ENCODE results near the gene GFOD2.

The GFOD2 gene

DNA sequence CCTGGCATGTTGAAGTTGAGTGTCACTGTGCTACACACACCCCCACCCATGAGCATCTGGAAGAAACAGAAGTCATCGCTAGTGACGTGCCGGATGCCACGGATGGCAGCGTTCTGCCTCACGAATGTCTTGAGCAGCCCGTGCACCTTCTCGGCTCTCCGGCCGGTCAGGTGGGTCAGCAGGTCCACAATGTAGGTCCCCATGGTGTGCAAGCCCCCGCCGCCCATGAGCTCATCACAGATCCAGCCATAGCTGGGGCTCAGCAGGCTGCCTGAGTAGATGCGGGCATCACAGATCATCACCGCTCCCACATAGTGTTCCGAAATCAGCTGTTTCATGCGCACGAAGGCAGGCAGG lies 43.6 kb downstream of the GFOD2 start:
- Histone ChIP-seq H3K27me3 (ENCODE audit: control insufficient read depth in 1 of 2, insufficient read depth in 2 of 2, low read length in 2 of 2) (no peaks in the 10 kb centered on the region), H3K4me3 (ENCODE audit: low read depth in 1 of 2, low read length in 2 of 2) (no peak overlapping the region), H3K9ac (ENCODE audit: low read depth in 1 of 2, low read length in 2 of 2) (no peak overlapping the region), H3K27ac (ENCODE audit: low read depth, low read length) (no peak overlapping the region), H3K9me3 (ENCODE audit: control insufficient read depth in 1 of 2, low read length in 2 of 2) (no peaks in the 10 kb centered on the region), H3K36me3 (ENCODE audit: control insufficient read depth in 1 of 2, insufficient read depth in 2 of 2, low read length in 2 of 2) (peaks cover 0 to 8% of the 10 kb centered on the region in 2 donors), H3K4me1 (ENCODE audit: control insufficient read depth in 1 of 2, insufficient read depth in 2 of 2, low read length in 2 of 2) (peaks cover 18 to 21% of the 10 kb centered on the region in 2 donors)

DNA sequence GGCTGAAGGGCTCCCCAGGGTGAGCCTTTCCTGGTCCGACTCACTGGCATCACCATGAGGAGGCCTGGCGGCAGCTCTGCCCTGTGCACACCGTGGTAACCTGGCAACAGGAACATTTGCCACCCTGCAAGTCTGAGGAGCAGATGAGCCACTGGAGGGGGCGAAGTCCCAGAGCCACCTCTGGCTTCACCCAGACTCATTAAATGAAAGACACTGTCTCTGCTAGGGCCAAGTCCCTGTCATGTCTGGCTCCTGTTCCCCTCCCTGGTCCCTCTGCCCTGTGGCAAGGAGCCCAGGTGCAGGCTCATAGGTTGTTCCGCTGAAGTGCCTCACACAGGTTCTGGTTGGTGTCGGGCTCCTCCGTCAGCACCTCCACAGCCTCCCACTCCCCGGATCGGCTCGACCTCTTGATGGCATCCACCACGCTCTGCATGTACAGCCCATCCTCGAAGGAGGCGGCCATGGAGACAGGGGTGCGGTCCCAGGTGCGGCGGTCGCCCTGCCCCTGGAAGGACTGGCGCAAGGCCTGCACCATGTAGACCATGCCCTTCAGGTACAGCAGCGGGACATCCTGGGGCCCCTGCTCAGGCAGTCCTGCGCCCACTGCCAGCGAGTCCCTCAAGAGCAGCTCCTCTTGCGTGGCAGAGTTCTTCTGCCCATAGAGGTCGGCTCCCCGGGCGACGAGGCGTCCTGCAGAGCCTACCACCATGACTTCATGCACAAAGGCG lies 44.1 kb downstream of the GFOD2 start:
- H3K9me3 ChIP-seq (ENCODE audit: control insufficient read depth in 1 of 2, low read length in 2 of 2), result no peaks in the 10 kb centered on the region
- no peak overlapping the region for H3K27ac ChIP-seq (ENCODE audit: low read depth, low read length)
- H3K4me3 ChIP-seq (ENCODE audit: low read depth in 1 of 2, low read length in 2 of 2), result no peak overlapping the region
- no peak overlapping the region for H3K9ac ChIP-seq (ENCODE audit: low read depth in 1 of 2, low read length in 2 of 2)
- no peaks in the 10 kb centered on the region for H3K27me3 ChIP-seq (ENCODE audit: control insufficient read depth in 1 of 2, insufficient read depth in 2 of 2, low read length in 2 of 2)
- H3K4me1 ChIP-seq (ENCODE audit: control insufficient read depth in 1 of 2, insufficient read depth in 2 of 2, low read length in 2 of 2), result peaks cover 18 to 21% of the 10 kb centered on the region in 2 donors
- H3K36me3 ChIP-seq (ENCODE audit: control insufficient read depth in 1 of 2, insufficient read depth in 2 of 2, low read length in 2 of 2), result peaks cover 0 to 8% of the 10 kb centered on the region in 2 donors

DNA sequence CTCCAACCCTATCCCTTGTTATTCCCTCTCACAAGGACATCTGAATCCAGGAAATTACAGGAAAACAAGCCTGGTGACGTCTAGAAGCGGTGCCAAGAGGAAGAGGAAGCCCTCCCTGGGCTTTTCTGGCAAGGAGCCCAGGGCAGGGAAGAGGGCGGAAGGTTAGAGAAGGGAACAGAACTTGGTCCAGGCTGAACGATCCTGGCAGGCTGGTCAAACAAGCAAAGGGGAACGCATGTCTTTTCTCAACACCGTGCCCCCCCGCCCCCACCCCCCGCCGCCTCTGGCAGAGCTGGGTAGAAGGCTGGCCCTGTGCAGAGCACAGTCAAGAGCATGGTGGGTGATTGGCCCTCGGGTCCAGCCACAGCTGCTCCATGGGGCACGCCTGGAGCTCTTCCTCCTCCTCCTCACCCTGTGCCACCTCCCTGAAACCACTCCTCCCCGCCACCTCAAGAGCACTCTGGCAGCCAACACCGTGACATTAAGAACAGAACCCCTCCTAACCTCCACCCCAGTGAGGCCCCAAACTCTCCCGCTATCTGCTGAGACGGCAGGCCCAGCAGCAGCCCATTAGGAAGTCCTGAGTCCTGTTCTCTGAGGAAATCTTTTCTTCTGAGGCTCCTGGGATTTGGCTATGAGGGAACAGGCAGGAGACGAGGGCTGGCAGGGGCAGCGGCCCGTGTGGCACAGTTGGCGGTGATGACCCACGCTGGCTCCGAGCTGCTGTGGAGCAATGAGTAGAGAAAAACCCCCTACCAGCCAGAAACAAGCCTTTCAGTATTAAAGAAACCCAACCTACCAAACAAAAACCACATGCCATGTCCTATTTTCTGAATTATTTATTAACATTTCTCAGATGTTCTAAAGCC lies 45.2 kb downstream of the GFOD2 start:
- no peaks in the 10 kb centered on the region for H3K9me3 ChIP-seq (ENCODE audit: control insufficient read depth in 1 of 2, low read length in 2 of 2)
- peak overlapping the region in 1 of 2 donors; percentile 31 for H3K9ac ChIP-seq (ENCODE audit: low read depth in 1 of 2, low read length in 2 of 2)
- no peak overlapping the region for H3K4me3 ChIP-seq (ENCODE audit: low read depth in 1 of 2, low read length in 2 of 2)
- peaks cover 18 to 21% of the 10 kb centered on the region in 2 donors for H3K4me1 ChIP-seq (ENCODE audit: control insufficient read depth in 1 of 2, insufficient read depth in 2 of 2, low read length in 2 of 2)
- H3K27me3 ChIP-seq (ENCODE audit: control insufficient read depth in 1 of 2, insufficient read depth in 2 of 2, low read length in 2 of 2), result no peaks in the 10 kb centered on the region
- H3K36me3 ChIP-seq (ENCODE audit: control insufficient read depth in 1 of 2, insufficient read depth in 2 of 2, low read length in 2 of 2), result peaks cover 0 to 8% of the 10 kb centered on the region in 2 donors
- H3K27ac ChIP-seq (ENCODE audit: low read depth, low read length), result peak overlapping the region; percentile 24

DNA sequence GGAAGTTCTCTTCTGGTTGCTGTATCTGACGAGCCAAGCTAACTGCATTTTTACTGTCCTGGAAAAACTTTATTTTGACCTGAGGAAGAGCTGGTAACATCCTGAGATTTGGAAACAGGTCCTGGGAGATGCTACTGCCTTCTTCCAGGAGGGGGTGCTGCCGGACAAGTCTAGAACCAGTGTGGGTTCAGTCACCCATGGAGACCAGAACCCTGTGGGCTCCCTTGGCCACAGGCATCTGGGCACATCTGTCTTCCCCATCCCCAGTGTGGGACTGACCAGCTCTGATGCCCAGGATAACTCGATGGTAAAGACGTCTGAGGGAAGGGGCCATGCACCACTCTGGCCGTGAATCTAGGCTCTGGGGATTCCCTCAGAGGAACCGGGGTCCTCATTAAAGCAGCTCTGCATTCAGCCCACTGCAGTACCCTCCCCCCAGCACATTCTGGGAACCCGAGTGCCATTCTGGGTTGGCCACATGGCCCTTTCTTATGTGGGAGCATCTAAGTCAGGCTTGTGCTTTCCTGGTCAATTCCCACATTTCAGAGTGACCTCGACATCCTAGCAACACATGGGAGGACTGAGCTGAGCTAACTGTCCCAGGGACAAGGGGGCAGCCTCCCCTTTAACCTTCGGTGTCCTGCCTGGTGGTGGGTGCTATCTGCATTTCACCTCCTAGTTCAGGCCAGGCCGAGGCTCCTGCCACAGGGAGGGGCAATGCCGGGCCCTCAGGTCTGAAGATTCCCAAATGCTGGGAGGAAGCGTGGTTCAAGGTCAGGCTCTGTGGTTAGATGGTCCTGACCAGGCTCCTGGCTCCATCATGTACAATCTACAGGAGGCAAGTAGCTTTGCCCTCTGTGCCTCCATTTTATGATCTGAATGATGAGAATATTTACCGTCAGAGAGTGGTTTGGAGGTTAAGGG lies 46.1 kb downstream of the GFOD2 start:
- H3K27ac ChIP-seq (ENCODE audit: low read depth, low read length), result peak overlapping the region; percentile 68
- no peak overlapping the region for H3K4me3 ChIP-seq (ENCODE audit: low read depth in 1 of 2, low read length in 2 of 2)
- H3K9me3 ChIP-seq (ENCODE audit: control insufficient read depth in 1 of 2, low read length in 2 of 2), result no peaks in the 10 kb centered on the region
- H3K4me1 ChIP-seq (ENCODE audit: control insufficient read depth in 1 of 2, insufficient read depth in 2 of 2, low read length in 2 of 2), result peaks cover 21 to 22% of the 10 kb centered on the region in 2 donors
- peaks cover 0 to 8% of the 10 kb centered on the region in 2 donors for H3K36me3 ChIP-seq (ENCODE audit: control insufficient read depth in 1 of 2, insufficient read depth in 2 of 2, low read length in 2 of 2)
- peak overlapping the region; percentile 3 to 31 for H3K9ac ChIP-seq (ENCODE audit: low read depth in 1 of 2, low read length in 2 of 2)
- H3K27me3 ChIP-seq (ENCODE audit: control insufficient read depth in 1 of 2, insufficient read depth in 2 of 2, low read length in 2 of 2), result no peaks in the 10 kb centered on the region

DNA sequence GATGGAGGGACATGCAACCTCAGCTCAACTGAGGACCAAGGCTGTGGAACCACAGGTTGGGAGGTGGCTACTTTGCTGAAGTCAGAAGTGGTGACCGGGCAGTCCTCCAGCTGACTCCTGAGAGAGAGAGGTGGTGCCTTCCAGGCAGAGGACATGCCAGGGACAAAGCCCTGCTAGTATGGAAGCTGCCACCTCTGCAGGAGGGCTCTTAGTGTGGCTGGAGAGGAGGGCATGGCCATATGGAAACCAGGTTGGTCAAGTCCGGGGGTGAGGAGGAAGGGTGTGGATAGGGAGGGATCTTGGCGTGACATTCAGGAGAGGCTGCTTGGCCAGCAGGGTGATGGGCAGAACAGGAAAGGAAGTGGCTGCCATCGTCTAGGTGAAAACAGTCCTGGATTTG lies 46.8 kb downstream of the GFOD2 start:
- Histone ChIP-seq H3K4me1 (ENCODE audit: control insufficient read depth in 1 of 2, insufficient read depth in 2 of 2, low read length in 2 of 2) (peaks cover 25 to 28% of the 10 kb centered on the region in 2 donors), H3K9ac (ENCODE audit: low read depth in 1 of 2, low read length in 2 of 2) (no peak overlapping the region), H3K36me3 (ENCODE audit: control insufficient read depth in 1 of 2, insufficient read depth in 2 of 2, low read length in 2 of 2) (peaks cover 0 to 8% of the 10 kb centered on the region in 2 donors), H3K4me3 (ENCODE audit: low read depth in 1 of 2, low read length in 2 of 2) (no peak overlapping the region), H3K9me3 (ENCODE audit: control insufficient read depth in 1 of 2, low read length in 2 of 2) (no peaks in the 10 kb centered on the region), H3K27me3 (ENCODE audit: control insufficient read depth in 1 of 2, insufficient read depth in 2 of 2, low read length in 2 of 2) (no peaks in the 10 kb centered on the region), H3K27ac (ENCODE audit: low read depth, low read length) (no peak overlapping the region)

DNA sequence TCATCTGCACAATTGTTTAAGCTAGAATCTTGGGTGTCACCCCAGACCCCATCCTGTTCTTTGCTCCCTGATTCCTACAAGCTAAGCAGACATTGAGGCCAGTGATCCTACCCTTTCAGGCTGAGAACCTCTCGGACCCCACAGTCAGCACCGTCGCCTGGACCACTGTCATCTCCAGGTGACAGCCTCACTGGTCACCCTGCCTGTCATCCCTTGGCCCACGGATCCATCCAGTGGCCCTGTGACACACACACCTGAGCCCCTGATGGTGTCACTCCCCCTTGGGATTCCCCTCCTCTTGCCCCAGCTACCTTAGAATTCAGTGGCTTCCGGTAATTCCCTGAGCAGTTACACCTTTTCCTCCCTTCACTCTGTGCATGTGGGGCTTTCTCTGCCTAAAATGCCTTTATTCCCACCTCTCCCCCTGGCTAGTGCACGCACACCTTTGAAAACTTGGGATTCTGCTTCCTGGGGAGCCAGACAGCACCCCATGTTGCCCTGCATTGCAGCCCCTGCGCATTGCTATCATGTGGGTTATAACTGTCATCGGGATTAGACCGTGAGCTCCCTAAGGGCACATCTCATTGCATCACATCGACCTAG lies 49.5 kb downstream of the GFOD2 start:
- Histone ChIP-seq H3K36me3 (ENCODE audit: control insufficient read depth in 1 of 2, insufficient read depth in 2 of 2, low read length in 2 of 2) (no peaks in the 10 kb centered on the region), H3K4me1 (ENCODE audit: control insufficient read depth in 1 of 2, insufficient read depth in 2 of 2, low read length in 2 of 2) (peaks cover 27 to 36% of the 10 kb centered on the region in 2 donors), H3K9ac (ENCODE audit: low read depth in 1 of 2, low read length in 2 of 2) (no peak overlapping the region), H3K4me3 (ENCODE audit: low read depth in 1 of 2, low read length in 2 of 2) (no peak overlapping the region), H3K9me3 (ENCODE audit: control insufficient read depth in 1 of 2, low read length in 2 of 2) (no peaks in the 10 kb centered on the region), H3K27ac (ENCODE audit: low read depth, low read length) (no peak overlapping the region), H3K27me3 (ENCODE audit: control insufficient read depth in 1 of 2, insufficient read depth in 2 of 2, low read length in 2 of 2) (no peaks in the 10 kb centered on the region)

DNA sequence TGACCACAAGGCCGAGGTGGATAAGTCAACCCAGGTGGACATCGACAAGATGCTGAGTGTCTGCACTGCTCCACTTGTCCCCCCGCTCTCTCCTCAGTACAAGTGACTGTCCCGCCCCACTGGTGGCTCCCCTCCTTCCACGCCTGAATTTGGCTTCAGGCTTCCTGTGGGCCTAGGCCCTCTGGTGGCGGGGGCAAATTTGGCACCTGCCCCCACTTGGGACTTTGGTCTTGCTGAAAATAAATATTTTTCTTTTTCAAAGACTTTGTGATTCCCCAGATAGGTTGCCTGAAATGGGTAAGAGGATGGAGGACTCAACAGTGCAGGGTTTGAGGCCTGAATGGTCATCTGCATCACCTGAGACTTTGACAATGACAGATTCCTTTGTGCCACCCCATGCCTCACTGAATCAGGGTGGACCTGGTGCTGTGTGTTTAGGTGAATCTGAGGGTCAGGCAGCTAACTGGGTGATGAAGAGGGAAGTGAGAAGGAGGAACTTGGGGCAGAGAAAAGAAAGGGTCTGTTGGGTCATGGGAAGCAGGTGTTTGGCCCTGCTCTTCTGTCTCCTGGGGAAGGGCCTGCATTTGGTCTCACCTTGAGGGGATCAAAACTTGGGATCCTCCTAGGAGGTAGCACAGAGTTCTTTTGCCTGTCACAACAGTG lies 50.5 kb downstream of the GFOD2 start:
- Histone ChIP-seq H3K27me3 (ENCODE audit: control insufficient read depth in 1 of 2, insufficient read depth in 2 of 2, low read length in 2 of 2) (no peaks in the 10 kb centered on the region), H3K4me3 (ENCODE audit: low read depth in 1 of 2, low read length in 2 of 2) (no peak overlapping the region), H3K36me3 (ENCODE audit: control insufficient read depth in 1 of 2, insufficient read depth in 2 of 2, low read length in 2 of 2) (no peaks in the 10 kb centered on the region), H3K9me3 (ENCODE audit: control insufficient read depth in 1 of 2, low read length in 2 of 2) (no peaks in the 10 kb centered on the region), H3K27ac (ENCODE audit: low read depth, low read length) (no peak overlapping the region), H3K4me1 (ENCODE audit: control insufficient read depth in 1 of 2, insufficient read depth in 2 of 2, low read length in 2 of 2) (peaks cover 19 to 32% of the 10 kb centered on the region in 2 donors), H3K9ac (ENCODE audit: low read depth in 1 of 2, low read length in 2 of 2) (no peak overlapping the region)

DNA sequence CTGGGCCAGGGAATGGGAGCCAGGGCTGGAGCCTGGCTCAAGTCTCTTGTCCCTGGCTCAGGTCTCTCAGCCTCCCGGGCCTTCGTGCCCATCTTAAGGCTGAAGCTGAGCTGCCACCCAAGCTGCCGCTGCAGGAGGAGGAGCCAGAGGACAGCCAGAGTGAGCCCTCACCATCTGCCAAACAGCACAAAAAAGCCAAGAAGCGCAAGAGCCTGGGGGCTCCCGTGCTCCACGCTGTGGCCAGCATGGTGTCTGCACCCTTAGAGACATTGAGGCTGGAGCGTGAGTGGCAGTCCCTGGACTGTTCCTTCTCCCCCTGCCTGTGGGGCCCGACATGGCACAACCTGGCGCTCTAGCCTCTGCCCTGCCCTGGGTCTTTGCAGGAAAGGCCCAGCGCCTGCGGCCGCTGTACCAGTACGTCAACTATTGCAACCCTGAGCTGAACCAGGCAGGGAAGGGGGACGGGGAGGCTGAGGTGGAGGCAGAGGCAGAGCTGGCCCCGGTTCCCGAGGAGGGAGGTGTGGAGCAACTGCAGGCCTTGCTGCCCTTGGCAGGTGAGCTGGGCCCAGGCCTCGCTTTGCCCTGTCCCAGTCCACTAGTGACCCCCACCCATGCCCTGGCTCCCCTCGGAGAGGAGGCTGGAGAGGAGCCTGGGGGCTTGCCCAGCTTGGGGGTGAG lies 51.2 kb downstream of the GFOD2 start:
- no peaks in the 10 kb centered on the region for H3K27me3 ChIP-seq (ENCODE audit: control insufficient read depth in 1 of 2, insufficient read depth in 2 of 2, low read length in 2 of 2)
- H3K4me3 ChIP-seq (ENCODE audit: low read depth in 1 of 2, low read length in 2 of 2), result peak overlapping the region; percentile 74 to 82
- H3K36me3 ChIP-seq (ENCODE audit: control insufficient read depth in 1 of 2, insufficient read depth in 2 of 2, low read length in 2 of 2), result no peaks in the 10 kb centered on the region
- H3K27ac ChIP-seq (ENCODE audit: low read depth, low read length), result no peak overlapping the region
- H3K9me3 ChIP-seq (ENCODE audit: control insufficient read depth in 1 of 2, low read length in 2 of 2), result no peaks in the 10 kb centered on the region
- no peak overlapping the region for H3K9ac ChIP-seq (ENCODE audit: low read depth in 1 of 2, low read length in 2 of 2)
- H3K4me1 ChIP-seq (ENCODE audit: control insufficient read depth in 1 of 2, insufficient read depth in 2 of 2, low read length in 2 of 2), result peaks cover 12 to 26% of the 10 kb centered on the region in 2 donors

DNA sequence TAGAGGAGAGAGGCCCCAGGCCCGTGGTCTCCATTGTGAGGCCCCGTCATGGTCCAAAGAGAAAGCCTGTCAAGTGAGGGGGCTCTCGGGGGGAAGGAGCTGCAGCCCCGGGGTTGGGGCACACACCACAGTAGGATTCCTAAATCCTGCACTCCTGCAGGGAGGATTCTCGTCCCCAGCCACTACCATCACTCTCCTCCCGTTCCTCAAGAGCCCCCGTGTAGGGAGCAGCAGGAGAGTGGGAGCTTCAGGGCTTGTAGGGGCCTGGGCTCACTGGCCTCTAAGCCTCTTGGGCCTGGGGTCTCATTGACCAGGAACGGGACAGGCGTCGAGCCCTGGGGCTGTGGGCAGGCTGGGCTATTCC lies 51.7 kb downstream of the GFOD2 start:
- peaks cover 11 to 24% of the 10 kb centered on the region in 2 donors for H3K4me1 ChIP-seq (ENCODE audit: control insufficient read depth in 1 of 2, insufficient read depth in 2 of 2, low read length in 2 of 2)
- H3K9ac ChIP-seq (ENCODE audit: low read depth in 1 of 2, low read length in 2 of 2), result no peak overlapping the region
- no peak overlapping the region for H3K27ac ChIP-seq (ENCODE audit: low read depth, low read length)
- H3K36me3 ChIP-seq (ENCODE audit: control insufficient read depth in 1 of 2, insufficient read depth in 2 of 2, low read length in 2 of 2), result no peaks in the 10 kb centered on the region
- no peaks in the 10 kb centered on the region for H3K9me3 ChIP-seq (ENCODE audit: control insufficient read depth in 1 of 2, low read length in 2 of 2)
- H3K4me3 ChIP-seq (ENCODE audit: low read depth in 1 of 2, low read length in 2 of 2), result peak overlapping the region; percentile 74 to 82
- H3K27me3 ChIP-seq (ENCODE audit: control insufficient read depth in 1 of 2, insufficient read depth in 2 of 2, low read length in 2 of 2), result no peaks in the 10 kb centered on the region
